Dermis blood vessel endothelial cell (primary cell): ENCODE measurements around the gene RER1. TPM values are rescaled to one million over a fixed set of nuclear protein-coding genes. Genes with fewer than 3 reads are reported as not detected.

Source experiments
- DNase-seq: peaks from one replicate; pipeline ENCODE4 v3.0.0; 2010
- total RNA-seq: library from RNA; depleted of rRNA; stranded (reverse); fragments of >200 nt; gene quantifications from 2 replicates; pipeline ENCODE4 v1.2.3, GENCODE V29; 2014

Gene RER1
- total RNA-seq, 1 donor from 2014 or later, result 62.6 TPM

DNA sequence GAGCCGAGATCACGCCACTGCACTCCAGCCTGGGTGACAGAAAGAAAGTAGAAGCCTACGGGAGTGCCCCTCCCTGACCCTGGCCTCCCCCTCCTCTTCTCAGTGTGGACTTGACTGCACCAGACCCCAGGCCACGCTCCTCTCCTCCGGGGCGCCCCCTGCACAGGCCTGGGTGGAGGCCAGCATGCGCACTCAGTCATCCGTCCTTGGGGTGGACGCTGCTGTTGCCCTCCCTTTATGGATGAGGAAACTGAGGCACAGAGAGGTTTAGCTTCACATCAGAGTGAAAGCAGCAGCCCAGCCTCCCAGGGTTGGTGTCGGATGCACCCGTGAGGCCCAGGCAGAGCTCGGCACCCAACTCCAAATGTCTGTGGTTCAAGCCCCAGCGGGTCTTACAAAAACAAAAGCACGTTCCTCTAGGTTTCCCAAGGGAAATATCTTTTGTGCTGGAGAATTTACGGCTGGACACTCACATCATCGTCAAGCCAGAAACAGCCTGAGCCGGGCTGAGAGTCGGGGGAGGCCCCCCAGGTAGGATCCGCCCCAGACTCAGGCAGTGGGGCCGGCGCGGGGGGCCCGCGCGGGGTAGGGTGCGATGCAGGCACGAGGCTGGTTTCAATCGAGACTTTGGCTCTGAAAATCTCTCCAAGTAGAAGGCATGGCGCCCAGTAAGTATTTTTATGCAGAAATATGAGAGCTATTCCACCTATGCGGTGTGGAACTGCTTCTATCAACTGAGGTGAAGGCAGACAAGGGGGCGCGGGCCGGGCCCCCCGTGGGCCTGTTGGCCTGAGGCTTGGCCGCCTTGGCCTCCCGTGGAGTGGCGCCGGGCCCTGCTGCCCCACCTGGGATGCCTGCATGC lies 36.9 kb upstream of the RER1 start:
- DNase-seq, result no peak

DNA sequence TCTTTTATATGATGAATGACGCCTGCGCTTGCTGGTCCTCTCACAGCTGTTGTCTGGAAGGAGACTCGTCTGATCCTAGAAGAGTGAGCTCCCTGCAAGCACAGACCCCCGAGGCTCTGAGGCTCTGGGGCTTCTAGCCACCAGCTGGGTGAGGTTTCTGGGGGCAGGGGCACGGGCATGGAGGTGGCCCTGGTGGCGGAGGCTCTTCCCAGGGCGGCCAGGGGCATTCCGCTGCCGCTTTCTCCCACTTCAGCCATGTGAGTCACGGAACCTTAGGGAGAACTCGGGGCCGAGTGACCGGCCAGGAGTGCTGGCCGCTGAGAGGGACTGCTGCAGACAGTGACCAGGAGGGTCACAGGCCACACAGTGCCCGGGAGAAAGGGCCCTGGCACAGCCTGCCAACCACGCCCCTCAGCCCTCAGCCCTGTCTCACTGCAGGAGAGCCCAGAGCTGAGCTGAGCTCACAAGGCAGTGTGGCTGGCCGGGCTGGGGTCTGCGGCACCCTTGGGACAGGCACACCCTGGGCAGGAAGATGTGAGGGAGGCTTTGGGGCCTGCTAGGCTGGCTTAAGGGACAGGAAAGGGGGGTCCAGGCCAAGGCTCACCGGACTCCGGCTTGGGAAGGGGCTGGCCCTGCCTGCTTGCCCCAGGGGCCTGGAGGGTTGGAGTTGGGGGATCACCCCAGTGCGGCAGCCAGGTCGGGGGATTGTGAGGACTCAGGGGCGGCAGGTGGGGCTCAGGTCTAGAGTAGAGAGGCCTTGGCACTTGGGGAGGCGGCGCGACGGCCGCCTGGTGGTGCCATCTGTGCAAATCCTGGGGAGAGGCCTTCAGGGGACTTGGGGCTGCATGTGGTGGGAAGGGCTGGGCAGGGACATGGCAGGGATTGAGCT lies 36.0 kb upstream of the RER1 start:
- no peak for DNase-seq

DNA sequence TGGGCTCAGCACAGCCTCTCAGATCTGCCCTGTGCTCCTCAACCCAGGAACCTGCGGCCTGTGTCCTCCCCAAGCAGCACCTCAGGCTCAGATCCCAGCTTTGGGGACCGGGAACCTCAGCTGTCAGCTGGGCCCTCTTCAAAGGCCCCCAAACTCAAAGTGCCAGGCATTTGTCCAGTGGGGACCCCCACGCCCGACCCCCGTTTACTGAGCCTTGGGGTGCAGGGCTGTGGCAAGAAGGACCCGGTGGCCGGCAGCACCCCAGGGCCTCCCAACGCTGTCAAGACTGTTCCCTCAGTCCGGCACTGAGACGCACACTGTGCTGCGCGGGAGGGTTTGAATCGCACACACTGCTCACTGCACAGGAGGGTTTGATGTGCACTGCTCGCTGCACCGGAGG lies 35.2 kb upstream of the RER1 start:
- no peak for DNase-seq

DNA sequence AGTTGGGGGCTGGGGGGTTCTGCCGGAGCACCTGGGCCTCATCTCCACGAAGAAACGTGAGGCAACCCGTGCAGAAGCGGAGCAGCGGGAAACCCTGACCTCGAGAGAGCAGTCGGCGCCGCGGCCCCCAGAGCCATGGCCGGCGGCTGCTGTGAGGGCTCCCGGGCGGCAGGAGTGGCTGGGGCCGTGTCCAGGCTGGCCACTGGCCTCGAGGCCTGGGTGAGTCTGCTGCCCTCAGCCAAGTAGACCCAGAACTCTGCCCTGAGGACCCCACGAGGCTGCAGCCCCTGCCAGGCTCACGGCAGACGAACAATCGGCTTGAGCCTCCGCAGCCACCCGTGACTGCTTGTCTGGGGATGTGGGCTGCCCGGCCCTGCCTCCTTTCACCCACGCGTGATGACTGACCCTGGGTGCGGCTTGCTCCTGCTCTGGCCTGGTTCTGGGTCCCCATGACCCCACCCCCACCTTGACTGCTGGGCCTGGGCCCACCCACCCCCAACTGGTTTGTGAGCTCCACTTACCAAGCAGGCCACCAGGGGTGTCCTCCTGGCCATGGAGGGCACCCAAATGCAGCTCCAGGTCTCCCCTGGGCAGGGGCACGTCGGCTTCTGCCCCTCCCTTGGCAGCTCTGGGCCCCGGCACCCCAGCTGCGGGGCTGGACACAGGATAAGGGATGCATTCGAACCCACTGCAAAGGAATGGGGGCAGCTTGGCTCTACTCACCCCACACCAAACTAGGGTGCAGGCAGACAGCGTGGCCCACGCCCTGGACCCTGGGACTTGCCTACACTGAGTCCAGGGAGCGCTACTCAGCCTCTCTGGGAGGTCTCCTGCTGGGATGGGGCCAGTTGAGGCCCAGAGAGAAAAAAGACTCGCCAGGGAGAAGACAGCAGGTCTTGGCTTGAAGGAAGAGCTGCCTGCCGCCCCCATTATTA lies 34.5 kb upstream of the RER1 start:
- DNase-seq, result no peak

DNA sequence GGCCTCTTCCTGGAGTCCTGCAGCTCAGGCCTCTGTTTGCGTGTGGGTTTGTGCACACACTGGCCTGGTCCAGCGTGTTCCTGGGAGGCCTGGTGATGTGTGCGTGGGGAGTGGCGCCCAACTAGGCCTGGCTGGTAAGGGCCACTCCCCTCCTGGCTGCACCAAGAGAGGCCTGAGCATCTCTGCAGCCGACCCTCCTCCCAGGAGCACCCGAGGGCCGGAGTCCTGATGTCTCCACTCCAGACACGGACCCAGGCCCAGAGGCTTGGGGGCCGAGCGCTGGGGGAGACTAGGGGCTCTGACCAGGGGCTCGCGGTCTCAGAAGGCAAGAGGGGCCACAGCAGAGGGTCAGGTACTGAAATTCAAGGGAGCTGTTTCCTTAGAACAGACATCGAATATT lies 33.6 kb upstream of the RER1 start:
- no peak for DNase-seq

DNA sequence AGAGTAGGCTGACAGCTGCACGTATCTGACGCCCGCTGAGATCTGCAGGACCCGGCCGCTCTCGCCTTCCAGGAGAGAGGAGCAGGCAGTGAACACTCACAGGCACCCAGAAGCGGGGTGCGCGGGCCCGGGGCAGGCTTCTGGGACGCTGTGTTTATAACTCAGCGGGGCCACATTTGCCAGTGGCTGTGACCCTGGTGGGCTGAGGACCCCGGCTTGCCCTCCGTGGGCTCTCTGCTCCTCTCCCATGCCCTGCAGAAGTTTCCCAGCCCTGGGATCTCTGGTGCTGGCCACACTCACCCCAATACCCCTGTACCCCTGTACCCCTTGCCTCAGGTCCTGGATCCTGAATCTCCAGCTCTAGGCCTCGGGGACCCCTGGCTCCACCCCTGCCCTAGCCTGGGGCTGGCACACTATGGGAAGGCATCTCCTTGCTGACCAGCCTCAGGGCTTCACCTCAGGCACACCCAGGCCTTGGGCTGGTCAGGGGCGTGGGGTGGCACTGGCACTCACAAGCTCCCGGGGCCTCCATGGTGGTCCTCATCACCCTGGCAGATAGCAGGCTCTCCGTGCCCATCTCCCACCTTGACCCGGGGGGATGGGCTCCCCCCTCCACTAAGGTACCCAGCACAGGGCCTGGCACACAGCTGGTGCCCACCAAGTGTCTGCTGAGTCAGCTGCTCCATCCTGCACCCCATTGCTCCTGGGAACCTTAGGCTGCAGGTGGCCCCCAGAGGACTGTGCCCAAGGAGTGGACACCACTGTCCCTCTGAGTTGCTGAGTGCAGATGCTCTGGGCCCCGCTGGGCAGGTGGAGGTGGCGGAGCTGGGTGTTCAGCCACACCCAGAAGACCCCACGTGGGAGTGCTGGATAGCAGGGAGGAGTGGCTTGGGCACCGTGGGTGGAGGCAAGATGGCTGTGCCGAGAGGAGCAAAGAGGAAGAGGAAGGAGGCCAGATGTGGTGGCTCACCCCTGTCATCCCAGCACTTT lies 32.7 kb upstream of the RER1 start:
- DNase-seq, result no peak

DNA sequence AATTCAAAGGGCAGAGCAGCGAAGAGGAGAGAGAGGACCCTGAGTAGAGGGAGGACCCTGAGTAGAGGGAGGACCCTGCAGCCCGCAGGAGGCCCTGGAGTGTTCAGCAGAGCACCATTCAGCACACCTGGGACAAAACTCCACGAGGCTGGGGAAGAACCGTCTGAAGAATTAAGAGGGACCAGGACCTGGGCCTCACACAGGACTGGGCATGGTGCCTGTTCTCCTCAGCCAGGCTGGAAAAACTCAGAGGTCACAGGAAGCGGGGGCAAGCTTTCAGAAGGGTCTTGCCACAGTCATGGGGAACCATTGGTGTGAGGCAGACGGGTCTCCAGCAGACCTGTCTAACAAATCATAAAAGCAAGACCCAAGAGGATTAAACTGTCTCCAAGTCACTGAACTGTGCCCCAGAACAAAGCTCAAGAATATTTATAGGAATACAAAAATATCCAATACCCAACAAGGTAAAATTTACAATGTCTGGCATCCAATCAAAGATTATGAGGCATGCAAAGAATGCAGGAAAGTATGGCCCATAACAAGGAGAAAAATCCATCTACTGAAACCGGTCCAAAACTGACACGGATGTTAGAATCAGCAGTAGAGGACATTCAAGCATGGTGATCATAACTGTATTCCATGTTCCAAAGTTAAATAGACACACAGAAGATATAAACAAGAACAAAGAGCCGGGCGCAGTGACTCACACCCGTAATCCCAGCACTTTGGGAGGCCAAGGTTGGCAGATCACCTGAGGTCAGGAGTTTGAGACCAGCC lies 30.9 kb upstream of the RER1 start:
- DNase-seq, result peak; percentile 60

DNA sequence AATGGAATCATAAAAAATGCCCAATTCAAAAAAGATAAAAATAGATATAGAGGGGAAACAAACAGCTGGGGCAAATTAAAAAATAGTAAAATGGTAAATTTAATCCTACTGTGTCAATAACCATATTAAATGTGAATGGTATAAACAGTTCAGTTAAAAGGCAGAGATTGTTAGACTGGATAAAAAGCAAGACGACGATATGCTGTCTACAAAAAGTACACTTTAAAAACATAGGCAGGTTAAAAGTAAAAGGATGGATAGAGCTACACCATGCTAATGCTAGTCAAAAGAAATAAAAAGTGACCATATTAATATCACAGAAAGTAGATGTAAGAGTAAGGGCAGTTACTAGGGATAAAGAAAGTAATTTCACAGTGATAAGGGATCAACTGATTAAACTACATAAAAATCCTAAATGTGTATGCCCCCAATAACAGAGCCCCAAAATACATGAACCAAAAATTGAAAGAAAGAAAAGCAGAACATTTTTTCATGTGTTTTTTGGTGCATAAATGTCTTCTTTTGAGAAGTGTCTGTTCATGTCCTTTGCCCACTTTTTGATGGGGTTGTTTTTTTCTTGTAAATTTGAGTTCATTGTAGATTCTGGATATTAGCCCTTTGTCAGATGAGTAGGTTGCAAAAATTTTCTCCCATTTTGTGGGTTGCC lies 27.7 kb upstream of the RER1 start:
- no peak for DNase-seq

DNA sequence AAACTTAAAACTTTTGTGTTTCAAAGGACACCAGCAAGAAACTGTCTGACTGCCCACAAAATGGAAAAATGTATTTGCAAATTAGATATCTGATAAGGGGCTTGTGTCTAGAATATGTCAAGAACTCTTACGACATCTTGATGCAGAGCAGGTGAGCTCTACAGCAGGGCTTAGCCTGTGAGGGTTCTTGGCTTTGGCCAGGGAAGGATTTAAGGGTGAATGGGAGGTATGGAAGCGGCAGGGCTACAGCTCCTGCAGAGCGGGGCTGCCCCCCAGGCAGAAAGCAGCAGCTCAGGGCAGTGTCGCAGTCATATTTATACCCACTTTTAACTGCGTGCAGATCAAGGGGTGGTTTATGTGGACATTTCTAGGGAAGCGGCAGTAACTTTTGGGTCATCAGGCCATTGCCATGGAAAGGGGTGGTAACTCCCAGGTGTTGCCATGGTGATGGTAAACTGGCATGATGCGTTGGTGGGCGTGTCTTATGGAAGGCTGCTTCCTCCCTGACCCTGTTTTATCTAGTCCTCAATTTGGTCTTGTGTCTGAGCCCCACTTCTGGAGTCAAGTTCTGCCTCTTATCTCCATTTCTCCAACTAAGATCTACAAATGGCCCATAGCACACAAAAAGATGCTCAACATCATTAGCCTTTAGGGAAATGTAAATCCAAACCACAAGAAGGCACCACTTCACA lies 23.4 kb upstream of the RER1 start:
- DNase-seq, result no peak

DNA sequence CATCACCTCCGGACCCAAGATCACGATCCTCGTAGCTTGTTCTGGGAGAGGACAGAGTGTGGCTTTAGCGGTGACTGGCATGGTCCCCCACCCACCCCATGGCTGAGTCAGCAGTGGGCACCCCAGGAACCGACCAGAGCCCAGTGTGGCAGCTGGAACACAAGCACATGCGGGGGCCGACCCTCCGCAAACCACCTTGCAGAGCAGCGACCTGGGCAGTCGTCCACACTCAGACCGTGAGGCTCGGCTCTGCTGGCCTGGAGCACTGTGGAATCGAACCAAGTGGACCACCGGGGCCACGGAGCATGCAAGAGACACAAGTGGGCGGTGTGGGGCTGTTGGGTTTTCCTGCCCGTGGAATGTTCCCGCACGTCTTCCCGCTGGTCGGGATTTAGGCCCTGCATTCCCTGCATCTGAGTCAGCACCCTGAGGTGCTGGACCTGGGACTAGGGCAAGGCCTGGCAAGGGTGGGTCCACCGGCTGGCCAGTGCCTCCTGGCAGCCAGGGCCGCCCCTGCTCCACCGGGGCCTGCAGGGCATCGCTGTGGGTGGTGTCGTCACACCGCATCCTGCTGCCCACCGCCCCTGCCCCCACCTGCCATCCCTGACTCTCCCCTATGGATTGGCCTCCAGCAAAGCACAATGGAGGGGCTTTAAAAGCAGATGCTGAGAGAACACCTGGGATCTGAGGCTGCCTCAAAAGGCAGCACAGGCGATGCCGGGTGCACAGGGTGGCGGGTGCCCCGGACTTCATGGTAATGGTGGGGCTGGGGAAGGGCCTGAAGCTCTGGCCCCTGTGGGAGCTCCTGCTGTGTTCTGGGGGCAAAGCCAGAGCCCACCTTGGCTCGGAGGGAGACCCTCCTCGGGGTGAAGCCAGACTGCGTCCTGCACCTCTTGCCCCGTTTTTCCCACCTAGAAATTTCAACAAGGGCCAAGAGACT lies 18.8 kb upstream of the RER1 start:
- DNase-seq, result no peak

DNA sequence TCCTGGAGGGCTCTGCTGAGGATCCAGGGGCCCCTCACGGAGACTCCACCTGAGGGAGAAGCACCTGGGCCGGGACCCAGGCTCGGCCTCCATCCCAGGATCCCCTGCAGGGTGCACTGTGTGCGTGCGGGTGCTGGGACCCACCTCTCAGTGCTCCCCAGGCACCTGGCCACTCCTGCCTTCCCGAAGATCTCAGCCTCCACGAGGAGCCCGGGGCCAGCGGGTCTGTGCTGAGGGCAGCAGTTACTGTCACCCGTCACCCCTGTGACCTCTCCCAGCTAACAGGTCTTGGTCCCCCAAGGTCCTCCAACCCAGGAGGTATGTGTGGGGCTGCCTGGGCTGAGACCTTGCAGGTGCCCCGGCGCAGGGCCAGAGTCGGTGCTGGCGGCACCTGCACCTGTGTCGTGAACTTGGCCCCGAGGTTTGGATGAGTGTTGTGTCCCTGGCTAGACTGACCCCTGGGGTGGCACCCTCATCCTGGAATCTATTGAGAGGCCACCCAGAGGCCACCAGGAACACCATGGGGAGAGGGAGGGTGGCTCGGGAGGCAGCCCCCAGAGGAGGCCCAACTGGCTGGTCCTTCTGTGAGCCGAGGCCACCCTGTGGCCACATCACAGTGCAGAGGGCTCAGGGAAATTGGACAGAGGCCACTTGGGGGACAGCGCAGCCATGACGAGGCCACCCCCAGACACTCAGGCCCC lies 17.9 kb upstream of the RER1 start:
- DNase-seq, result no peak

DNA sequence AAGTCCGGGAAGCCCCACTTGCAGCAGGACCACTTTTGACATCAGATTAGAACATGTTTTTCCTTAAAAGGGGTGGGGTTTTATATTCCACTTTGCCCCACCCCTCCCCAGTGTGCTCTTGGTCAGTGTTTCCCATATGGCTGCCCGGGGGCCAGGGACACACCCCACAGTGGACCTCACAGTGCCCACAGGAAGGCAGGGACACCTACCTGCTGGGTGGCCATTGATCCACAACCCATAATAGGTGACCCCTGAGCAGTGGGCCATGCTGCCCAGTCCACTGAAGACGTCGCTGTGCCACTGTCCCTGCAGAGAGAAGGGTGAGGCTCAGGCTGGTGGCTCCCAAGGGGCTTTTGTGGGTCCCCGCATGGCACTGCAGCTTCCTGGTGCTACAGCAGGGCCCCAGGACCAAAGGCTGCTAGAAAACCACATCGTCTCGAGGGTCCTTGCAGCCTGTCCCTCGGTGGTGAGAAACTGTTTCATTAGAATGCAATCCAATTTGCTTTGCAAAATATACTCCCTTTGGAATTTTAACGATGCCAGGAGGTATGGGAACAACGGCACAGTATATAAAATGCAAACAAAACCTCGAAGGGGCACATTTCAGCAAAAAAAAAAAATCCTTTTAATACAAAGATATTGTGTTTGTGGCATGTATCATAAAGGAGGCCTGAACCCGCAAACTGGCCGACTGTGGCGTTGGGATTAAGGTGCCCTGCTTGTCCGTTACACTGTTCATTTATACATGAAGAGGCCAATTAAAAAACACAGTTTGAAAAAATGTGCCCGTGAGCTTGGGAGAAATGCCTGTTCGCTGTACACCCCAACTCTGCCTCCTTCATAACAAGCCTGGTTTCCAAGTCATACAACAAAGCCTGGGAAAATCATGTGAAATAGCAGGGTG lies 17.1 kb upstream of the RER1 start:
- no peak for DNase-seq

DNA sequence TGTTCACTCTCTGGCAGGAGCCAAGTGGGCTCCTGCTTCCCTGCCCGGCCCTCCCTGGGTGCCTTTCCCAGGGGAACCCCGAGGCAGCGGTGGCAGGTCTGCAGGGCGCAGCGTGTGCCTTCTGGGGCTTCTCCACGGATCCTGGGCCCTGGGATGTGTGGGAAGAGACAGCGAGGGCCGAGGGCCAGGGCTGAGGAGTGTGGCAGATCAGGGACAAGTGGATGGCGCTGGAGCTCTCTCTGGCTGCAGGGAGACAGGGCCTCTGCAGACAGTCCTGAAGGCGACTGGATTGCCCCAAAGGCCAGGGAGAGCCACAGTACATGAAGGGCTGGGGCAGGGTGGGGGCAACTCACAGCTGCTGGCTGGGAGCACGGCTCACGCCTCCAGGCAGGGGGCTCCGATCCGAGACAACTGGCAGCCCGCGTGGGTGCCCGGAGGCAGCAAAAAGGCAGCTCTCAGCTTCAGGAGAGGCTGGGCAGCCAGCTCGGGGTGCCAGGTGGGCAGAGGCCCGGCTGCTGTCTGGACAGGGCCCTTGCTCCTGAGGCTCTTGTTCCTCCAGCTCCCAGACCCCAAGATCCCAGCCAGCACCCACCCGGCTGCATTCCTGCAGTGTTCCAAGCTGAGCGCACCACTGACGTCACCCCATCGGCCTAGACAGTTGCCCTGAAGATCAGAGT lies 16.3 kb upstream of the RER1 start:
- DNase-seq, result no peak

DNA sequence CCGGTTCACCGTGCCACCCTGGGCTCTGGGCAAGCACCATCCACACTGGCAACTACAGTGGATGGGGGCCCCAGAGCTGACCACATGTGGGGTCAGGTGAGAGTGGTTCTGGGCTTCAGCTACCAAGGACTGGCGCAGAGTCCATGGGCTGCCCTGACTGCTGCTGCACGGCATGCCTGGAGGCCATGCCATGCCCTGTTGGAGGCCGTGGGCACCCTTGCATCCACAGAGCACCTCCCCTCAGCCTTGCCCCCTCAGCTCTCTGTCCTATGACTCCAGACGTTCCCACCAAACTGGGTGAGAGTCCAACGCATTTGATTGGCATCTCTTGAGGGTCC lies 15.7 kb upstream of the RER1 start:
- DNase-seq, result no peak

DNA sequence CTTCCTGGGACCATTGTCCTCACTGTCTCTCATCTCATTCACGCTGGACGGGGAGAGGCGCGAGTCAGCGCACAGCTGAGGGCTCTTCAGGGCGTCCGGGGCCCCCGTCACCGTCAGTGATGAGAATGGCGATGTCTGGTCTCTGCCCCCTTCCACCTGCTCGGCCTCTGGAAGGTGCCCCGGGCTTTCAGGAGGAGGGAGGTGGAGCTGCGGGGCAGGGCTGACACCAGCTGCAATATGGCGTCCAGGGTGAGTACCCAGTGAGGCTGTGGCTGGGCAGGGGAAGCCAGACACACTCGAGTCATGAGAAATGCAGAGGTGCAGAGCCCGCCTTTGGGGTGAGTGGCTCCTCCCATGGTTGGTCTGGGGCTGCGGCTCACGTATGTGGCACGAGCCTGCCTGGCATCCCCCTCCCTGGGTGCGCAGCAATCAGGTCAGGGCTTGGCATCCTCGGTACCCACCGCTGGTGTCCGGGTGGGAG lies 15.3 kb upstream of the RER1 start:
- no peak for DNase-seq
